Measurements from ENCODE around the gene CLN5. TPM values are rescaled to one million over a fixed set of nuclear protein-coding genes. Genes with fewer than 3 reads are reported as not detected.

CLN5 gene
- total RNA-seq, 6 experiments from 2014 or later = 14.7 to 26.5 (median 18.5) TPM

GRCh38 chr13:77031656-77032243 lies 39.9 kb downstream of the CLN5 start:
- no peaks in the 10 kb centered on the region for H3K4me1 ChIP-seq
- no peak overlapping the region for H3K4me3 ChIP-seq
- no peaks in the 10 kb centered on the region for H3K9me3 ChIP-seq
- DNase-seq (no peak), ATAC-seq (no peak)
- no peaks in the 10 kb centered on the region for H3K27me3 ChIP-seq
- intact Hi-C loops (cut with DNase I) = no loop called here
- H3K27ac ChIP-seq = no peak overlapping the region
- 84% methylated on average over 5 of the region's 6 CpGs for WGBS (ENCODE audit: insufficient coverage, low coverage, low lambda C conversion rate, missing lambda C conversion rate)
- TF ChIP-seq, protein P1, sequence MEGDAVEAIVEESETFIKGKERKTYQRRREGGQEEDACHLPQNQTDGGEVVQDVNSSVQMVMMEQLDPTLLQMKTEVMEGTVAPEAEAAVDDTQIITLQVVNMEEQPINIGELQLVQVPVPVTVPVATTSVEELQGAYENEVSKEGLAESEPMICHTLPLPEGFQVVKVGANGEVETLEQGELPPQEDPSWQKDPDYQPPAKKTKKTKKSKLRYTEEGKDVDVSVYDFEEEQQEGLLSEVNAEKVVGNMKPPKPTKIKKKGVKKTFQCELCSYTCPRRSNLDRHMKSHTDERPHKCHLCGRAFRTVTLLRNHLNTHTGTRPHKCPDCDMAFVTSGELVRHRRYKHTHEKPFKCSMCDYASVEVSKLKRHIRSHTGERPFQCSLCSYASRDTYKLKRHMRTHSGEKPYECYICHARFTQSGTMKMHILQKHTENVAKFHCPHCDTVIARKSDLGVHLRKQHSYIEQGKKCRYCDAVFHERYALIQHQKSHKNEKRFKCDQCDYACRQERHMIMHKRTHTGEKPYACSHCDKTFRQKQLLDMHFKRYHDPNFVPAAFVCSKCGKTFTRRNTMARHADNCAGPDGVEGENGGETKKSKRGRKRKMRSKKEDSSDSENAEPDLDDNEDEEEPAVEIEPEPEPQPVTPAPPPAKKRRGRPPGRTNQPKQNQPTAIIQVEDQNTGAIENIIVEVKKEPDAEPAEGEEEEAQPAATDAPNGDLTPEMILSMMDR (IDR thresholded peaks at IDR 0.05) = no peak
- no peak for TF ChIP-seq POLR2A (IDR thresholded peaks at IDR 0.05)
- no peaks in the 10 kb centered on the region for H3K36me3 ChIP-seq

- ATAC-seq (no peak), DNase-seq (no peak)
- H3K27me3 ChIP-seq = no peaks in the 10 kb centered on the region
- TF ChIP-seq, protein P1 (IDR thresholded peaks at IDR 0.05) = no peak
- no peak for TF ChIP-seq POLR2A (IDR thresholded peaks at IDR 0.05)
- intact Hi-C loops (cut with DNase I) = no loop called here
- H3K9me3 ChIP-seq = no peaks in the 10 kb centered on the region
- 96% methylated on average over 4 of the region's 4 CpGs for WGBS (ENCODE audit: insufficient coverage, low coverage, low lambda C conversion rate, missing lambda C conversion rate)
- no peaks in the 10 kb centered on the region for H3K4me1 ChIP-seq
- no peaks in the 10 kb centered on the region for H3K36me3 ChIP-seq
- no peak overlapping the region for H3K27ac ChIP-seq
- no peak overlapping the region for H3K4me3 ChIP-seq
These were observed 41.9 kb downstream of the CLN5 start for GRCh38 chr13:77033717-77034302.

GRCh38 chr13:77034881-77035280 lies 43.0 kb downstream of the CLN5 start:
- ATAC-seq = no peak
- DNase-seq = no peak
- 90% methylated on average over 4 of the region's 5 CpGs for WGBS (ENCODE audit: insufficient coverage, low coverage, low lambda C conversion rate, missing lambda C conversion rate)
- no peaks in the 10 kb centered on the region for H3K36me3 ChIP-seq
- no peak overlapping the region for H3K27ac ChIP-seq
- H3K9me3 ChIP-seq = no peaks in the 10 kb centered on the region
- TF ChIP-seq, protein P1 (IDR thresholded peaks at IDR 0.05) = no peak
- no peak for TF ChIP-seq POLR2A (IDR thresholded peaks at IDR 0.05)
- no peaks in the 10 kb centered on the region for H3K4me1 ChIP-seq
- no peaks in the 10 kb centered on the region for H3K27me3 ChIP-seq
- intact Hi-C loops (cut with DNase I) = no loop called here
- no peak overlapping the region for H3K4me3 ChIP-seq

DNA sequence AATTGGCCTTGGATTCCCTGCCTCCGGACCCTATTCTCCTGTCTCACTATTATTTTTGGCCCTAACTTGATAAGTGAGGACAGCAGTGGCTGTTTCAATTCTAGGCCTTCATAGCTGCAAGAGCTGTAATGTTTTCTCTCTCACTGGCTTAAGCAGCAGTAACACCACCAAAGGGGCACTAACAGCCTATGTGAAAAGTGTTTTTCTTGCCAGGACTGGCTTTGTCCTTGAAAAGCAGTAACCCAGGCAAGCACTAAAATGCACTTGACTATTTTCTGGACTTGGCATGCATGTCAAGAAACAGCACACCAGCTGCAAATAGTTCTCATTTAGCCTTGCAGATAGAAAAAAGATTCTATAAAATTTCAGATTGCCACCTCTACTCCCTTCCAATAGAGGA lies 44.4 kb downstream of the CLN5 start:
- Histone ChIP-seq H3K4me3 (no peak overlapping the region), H3K9me3 (no peaks in the 10 kb centered on the region), H3K27me3 (no peaks in the 10 kb centered on the region), H3K4me1 (no peaks in the 10 kb centered on the region), H3K36me3 (no peaks in the 10 kb centered on the region), H3K27ac (no peak overlapping the region)
- DNase-seq = no peak
- intact Hi-C loops (cut with DNase I) = no loop called here
- no peak for ATAC-seq
- TF ChIP-seq, protein P1 (IDR thresholded peaks at IDR 0.05) = no peak
- no peak for TF ChIP-seq POLR2A (IDR thresholded peaks at IDR 0.05)
- WGBS (ENCODE audit: insufficient coverage, low coverage, low lambda C conversion rate, missing lambda C conversion rate) = no CpG with 5 or more reads among the region's 1 CpG
